H1 (cell line): ENCODE data around the gene MAML3. TPM values are rescaled to one million over a fixed set of nuclear protein-coding genes. Genes with fewer than 3 reads are reported as not detected.

Experiments used
- ASH2L ChIP-seq: fragments of 200-600, 300-600 bp; sonication (generic); IDR thresholded peaks from one replicate; pipeline ENCODE4 v1.7.1; 2017; ENCODE audit warnings: low read length
- CHD2 ChIP-seq: IDR thresholded peaks from 2 replicates; pipeline ENCODE4 v1.6.1; 2012; ENCODE audit warnings: low read length, improper control_type of control experiment
- RBBP5 ChIP-seq: IDR thresholded peaks from 2 replicates; pipeline ENCODE4 v1.7.1; 2012; ENCODE audit warnings: low read depth, mild to moderate bottlenecking, inconsistent platforms, low read length, moderate library complexity, borderline replicate concordance
- RFX5 ChIP-seq: IDR thresholded peaks from 2 replicates; pipeline ENCODE4 v1.6.1; 2011; ENCODE audit warnings: low read depth, low read length, improper control_type of control experiment, borderline replicate concordance
- SIX5 ChIP-seq: IDR thresholded peaks from 2 replicates; pipeline ENCODE4 v1.6.1; 2011; ENCODE audit warnings: mild to moderate bottlenecking, low read depth, low read length
- SP1 ChIP-seq: IDR thresholded peaks from 2 replicates; pipeline ENCODE4 v1.6.1; 2011; ENCODE audit warnings: low read depth, low read length
- TCF12 ChIP-seq: IDR thresholded peaks from 2 replicates; pipeline ENCODE4 v1.6.1; 2011; ENCODE audit warnings: low read depth, mild to moderate bottlenecking, low read length
- TEAD4 ChIP-seq: IDR thresholded peaks from 2 replicates; pipeline ENCODE4 v1.6.1; 2012; ENCODE audit warnings: low read depth, low read length, inconsistent platforms, mixed read lengths
- polyA plus RNA-seq, 7 experiments: library from polyadenylated mRNA; depleted of rRNA in 3 of 7; stranded (reverse) in 5 of 7; unstranded in 2 of 7; fragments of >200 nt in 5 of 7; fragments of 200-250 nt in 2 of 7; gene quantifications; 1 replicate in 5 of 7; 2 replicates in 1 of 7; 4 replicates in 1 of 7; pipeline versions ENCODE4 v1.2.1 to v1.2.3, GENCODE V29; 2011 to 2013; ENCODE audit warnings: missing spikeins in 2 of 7, mixed read lengths in 2 of 7
- total RNA-seq: library from RNA; stranded (reverse); fragmentation: NEBNext Ultra II Directional; extraction: Animal tissue kit (Norgen Biotek cat#: 25700); gene quantifications from 2 replicates; pipeline ENCODE4 v1.2.1, GENCODE V29; 2021
- TF ChIP-seq, protein P1 (sequence below): fragments of 300-600 bp; sonication (generic); IDR thresholded peaks from 2 replicates; pipeline ENCODE4 v1.7.1; 2012; ENCODE audit warnings: low read length, moderate library complexity, mild to moderate bottlenecking, inconsistent platforms; ENCODE audit not compliant: insufficient replicate concordance
- TF ChIP-seq, protein P2 (sequence below): IDR thresholded peaks from 2 replicates; pipeline ENCODE4 v1.6.1; 2011; ENCODE audit warnings: low read depth, mild to moderate bottlenecking, low read length; ENCODE audit not compliant: insufficient read depth

MAML3 gene
- total and polyA plus RNA-seq, 2 of the 8 experiments (the other 6 are each of a cell fraction or from before 2014, with no cell fraction given) = 2.1 to 5.7 TPM

DNA sequence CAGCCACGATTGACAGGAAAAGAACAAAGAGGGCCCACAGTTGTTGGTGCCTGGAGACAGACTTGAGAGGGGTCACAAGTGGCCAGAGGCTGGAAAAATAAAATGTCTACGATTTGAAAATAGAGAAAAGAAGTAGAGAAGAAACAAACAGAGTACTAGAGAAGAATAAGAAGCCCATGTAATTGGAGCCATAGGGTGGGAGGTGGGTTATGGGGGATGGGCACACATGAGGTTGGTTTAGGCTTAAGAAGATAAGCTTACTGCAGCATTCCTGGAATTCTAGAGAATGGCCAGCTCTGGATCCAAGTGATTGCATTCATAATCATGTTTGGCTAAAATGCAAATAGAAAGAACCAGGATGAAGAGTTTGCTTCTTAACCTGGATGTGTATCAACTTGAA lies 210.7 kb downstream of the MAML3 start (continued):
- TF ChIP-seq, protein P1, sequence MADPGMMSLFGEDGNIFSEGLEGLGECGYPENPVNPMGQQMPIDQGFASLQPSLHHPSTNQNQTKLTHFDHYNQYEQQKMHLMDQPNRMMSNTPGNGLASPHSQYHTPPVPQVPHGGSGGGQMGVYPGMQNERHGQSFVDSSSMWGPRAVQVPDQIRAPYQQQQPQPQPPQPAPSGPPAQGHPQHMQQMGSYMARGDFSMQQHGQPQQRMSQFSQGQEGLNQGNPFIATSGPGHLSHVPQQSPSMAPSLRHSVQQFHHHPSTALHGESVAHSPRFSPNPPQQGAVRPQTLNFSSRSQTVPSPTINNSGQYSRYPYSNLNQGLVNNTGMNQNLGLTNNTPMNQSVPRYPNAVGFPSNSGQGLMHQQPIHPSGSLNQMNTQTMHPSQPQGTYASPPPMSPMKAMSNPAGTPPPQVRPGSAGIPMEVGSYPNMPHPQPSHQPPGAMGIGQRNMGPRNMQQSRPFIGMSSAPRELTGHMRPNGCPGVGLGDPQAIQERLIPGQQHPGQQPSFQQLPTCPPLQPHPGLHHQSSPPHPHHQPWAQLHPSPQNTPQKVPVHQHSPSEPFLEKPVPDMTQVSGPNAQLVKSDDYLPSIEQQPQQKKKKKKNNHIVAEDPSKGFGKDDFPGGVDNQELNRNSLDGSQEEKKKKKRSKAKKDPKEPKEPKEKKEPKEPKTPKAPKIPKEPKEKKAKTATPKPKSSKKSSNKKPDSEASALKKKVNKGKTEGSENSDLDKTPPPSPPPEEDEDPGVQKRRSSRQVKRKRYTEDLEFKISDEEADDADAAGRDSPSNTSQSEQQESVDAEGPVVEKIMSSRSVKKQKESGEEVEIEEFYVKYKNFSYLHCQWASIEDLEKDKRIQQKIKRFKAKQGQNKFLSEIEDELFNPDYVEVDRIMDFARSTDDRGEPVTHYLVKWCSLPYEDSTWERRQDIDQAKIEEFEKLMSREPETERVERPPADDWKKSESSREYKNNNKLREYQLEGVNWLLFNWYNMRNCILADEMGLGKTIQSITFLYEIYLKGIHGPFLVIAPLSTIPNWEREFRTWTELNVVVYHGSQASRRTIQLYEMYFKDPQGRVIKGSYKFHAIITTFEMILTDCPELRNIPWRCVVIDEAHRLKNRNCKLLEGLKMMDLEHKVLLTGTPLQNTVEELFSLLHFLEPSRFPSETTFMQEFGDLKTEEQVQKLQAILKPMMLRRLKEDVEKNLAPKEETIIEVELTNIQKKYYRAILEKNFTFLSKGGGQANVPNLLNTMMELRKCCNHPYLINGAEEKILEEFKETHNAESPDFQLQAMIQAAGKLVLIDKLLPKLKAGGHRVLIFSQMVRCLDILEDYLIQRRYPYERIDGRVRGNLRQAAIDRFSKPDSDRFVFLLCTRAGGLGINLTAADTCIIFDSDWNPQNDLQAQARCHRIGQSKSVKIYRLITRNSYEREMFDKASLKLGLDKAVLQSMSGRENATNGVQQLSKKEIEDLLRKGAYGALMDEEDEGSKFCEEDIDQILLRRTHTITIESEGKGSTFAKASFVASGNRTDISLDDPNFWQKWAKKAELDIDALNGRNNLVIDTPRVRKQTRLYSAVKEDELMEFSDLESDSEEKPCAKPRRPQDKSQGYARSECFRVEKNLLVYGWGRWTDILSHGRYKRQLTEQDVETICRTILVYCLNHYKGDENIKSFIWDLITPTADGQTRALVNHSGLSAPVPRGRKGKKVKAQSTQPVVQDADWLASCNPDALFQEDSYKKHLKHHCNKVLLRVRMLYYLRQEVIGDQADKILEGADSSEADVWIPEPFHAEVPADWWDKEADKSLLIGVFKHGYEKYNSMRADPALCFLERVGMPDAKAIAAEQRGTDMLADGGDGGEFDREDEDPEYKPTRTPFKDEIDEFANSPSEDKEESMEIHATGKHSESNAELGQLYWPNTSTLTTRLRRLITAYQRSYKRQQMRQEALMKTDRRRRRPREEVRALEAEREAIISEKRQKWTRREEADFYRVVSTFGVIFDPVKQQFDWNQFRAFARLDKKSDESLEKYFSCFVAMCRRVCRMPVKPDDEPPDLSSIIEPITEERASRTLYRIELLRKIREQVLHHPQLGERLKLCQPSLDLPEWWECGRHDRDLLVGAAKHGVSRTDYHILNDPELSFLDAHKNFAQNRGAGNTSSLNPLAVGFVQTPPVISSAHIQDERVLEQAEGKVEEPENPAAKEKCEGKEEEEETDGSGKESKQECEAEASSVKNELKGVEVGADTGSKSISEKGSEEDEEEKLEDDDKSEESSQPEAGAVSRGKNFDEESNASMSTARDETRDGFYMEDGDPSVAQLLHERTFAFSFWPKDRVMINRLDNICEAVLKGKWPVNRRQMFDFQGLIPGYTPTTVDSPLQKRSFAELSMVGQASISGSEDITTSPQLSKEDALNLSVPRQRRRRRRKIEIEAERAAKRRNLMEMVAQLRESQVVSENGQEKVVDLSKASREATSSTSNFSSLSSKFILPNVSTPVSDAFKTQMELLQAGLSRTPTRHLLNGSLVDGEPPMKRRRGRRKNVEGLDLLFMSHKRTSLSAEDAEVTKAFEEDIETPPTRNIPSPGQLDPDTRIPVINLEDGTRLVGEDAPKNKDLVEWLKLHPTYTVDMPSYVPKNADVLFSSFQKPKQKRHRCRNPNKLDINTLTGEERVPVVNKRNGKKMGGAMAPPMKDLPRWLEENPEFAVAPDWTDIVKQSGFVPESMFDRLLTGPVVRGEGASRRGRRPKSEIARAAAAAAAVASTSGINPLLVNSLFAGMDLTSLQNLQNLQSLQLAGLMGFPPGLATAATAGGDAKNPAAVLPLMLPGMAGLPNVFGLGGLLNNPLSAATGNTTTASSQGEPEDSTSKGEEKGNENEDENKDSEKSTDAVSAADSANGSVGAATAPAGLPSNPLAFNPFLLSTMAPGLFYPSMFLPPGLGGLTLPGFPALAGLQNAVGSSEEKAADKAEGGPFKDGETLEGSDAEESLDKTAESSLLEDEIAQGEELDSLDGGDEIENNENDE = no peak
- peak; percentile 13; the same call in 1 of the 2 replicates for TF ChIP-seq SIX5
- no peak; the same call in 1 of the 2 replicates for TF ChIP-seq RBBP5
- TF ChIP-seq, protein P2, sequence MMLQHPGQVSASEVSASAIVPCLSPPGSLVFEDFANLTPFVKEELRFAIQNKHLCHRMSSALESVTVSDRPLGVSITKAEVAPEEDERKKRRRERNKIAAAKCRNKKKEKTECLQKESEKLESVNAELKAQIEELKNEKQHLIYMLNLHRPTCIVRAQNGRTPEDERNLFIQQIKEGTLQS = no peak
- TF ChIP-seq SP1 = peak; percentile 88
- peak; percentile 47 for TF ChIP-seq ASH2L
- peak; percentile 96 for TF ChIP-seq TEAD4
- peak; percentile 43; the same call in 1 of the 2 replicates for TF ChIP-seq CHD2
- no peak for TF ChIP-seq TCF12
- TF ChIP-seq RFX5 = no peak
- TF ChIP-seq, all 59 proteins: peak for 5
